Transverse colon (tissue), 4 donors: ENCODE results near the gene KCTD19.

ENCODE experiments used
- CTCF ChIP-seq, 5 experiments: fragments of 200-600 bp in 3 of 5; fragments of 450-650 bp in 2 of 5; sonication (generic) in 3 of 5; IDR thresholded peaks; 1 replicate in 2 of 5; 2 replicates in 3 of 5; pipeline ENCODE4 v1.5.1; 2016 to 2017; ENCODE audit warnings: antibody characterized with exemption in 5 of 5, inconsistent platforms in 3 of 5, mild to moderate bottlenecking in 2 of 5, moderate library complexity in 1 of 5
- POLR2A ChIP-seq: fragments of 450-650 bp; IDR thresholded peaks from one replicate; pipeline ENCODE4 v1.6.1; 2016; ENCODE audit warnings: antibody characterized with exemption, mild to moderate bottlenecking, moderate library complexity
- POLR2AphosphoS5 ChIP-seq, 3 donors: sonication (generic); formaldehyde crosslinking; IDR thresholded peaks; one replicate each; pipeline ENCODE4 v1.6.1; 2016; ENCODE audit warnings: antibody characterized with exemption in 3 of 3

- TF ChIP-seq CTCF (IDR thresholded peaks at IDR 0.05) (no peak), POLR2AphosphoS5 (IDR thresholded peaks at IDR 0.05) (no peak), POLR2A (no peak)
Measured at GRCh38 chr16:67341250-67341649, 14.7 kb upstream of the KCTD19 start.
